Neuron (in vitro differentiated cells): ENCODE results near the gene PDE8B.

Source experiments
- H2AFZ ChIP-seq: one replicate; pipeline ENCODE4 v1.6.1; 2013; ENCODE audit warnings: low read depth, mild to moderate bottlenecking, inconsistent platforms, low read length, moderate library complexity
- H3K27me3 ChIP-seq: one replicate; pipeline ENCODE4 v1.6.1; 2013; ENCODE audit warnings: low read length; ENCODE audit not compliant: insufficient read depth
- H3K36me3 ChIP-seq: one replicate; pipeline ENCODE4 v1.6.1; 2013; ENCODE audit warnings: low read length; ENCODE audit not compliant: insufficient read depth
- H3K4me1 ChIP-seq: one replicate; pipeline ENCODE4 v1.6.1; 2013; ENCODE audit warnings: low read length; ENCODE audit not compliant: insufficient read depth
- H3K4me3 ChIP-seq: 2 replicates; pipeline ENCODE4 v1.5.1; 2013; ENCODE audit warnings: mild to moderate bottlenecking, low read length, moderate library complexity
- H3K9me3 ChIP-seq: one replicate; pipeline ENCODE4 v1.6.1; 2013; ENCODE audit warnings: low read length

The PDE8B gene

DNA sequence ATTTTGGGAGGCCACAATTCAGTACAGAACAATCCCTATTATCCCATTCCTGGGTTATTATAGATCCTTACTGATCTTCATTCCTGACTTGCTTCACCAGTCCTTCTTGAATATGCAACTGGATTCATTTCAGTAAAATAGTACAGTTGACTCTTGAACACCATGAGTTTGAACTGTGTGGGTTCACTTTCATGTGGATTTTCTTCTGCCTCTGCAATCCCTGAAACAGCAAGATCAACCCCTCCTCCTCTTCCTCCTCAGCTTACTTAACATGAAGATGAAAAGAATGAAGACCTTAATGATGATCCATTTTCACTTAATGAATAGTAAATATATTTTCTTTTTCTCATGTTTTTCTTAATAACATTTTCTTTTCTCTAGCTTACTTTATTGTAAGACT lies 8.3 kb upstream of the PDE8B start:
- Histone ChIP-seq H3K4me1 (no peaks in the 10 kb centered on the region), H3K36me3 (no peaks in the 10 kb centered on the region), H2AFZ (no peak overlapping the region), H3K27me3 (peaks cover 20% of the 10 kb centered on the region), H3K4me3 (no peak overlapping the region), H3K9me3 (no peaks in the 10 kb centered on the region)

DNA sequence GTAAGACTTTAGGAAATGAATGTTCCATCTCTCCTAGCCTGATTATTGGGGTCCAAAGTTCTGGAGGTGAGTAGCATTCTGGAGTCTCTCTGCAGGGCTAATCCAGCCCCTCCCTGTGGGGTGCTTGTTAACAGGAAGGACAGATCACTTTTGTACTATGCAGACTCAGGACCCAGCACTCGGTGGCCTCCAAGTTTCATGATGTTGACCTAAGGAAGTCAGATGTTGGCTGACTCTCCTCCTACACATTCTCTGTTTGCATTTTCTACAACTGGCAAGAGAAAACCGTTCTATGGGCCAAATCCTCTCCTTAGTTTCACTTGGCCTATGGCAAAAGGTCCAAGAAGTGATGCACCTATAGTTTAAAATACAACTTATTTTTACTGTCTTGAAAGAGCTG lies 5.5 kb upstream of the PDE8B start:
- Histone ChIP-seq H3K36me3 (no peaks in the 10 kb centered on the region), H2AFZ (no peak overlapping the region), H3K9me3 (peaks cover 4% of the 10 kb centered on the region), H3K4me3 (no peak overlapping the region), H3K4me1 (no peaks in the 10 kb centered on the region), H3K27me3 (peaks cover 46% of the 10 kb centered on the region)

DNA sequence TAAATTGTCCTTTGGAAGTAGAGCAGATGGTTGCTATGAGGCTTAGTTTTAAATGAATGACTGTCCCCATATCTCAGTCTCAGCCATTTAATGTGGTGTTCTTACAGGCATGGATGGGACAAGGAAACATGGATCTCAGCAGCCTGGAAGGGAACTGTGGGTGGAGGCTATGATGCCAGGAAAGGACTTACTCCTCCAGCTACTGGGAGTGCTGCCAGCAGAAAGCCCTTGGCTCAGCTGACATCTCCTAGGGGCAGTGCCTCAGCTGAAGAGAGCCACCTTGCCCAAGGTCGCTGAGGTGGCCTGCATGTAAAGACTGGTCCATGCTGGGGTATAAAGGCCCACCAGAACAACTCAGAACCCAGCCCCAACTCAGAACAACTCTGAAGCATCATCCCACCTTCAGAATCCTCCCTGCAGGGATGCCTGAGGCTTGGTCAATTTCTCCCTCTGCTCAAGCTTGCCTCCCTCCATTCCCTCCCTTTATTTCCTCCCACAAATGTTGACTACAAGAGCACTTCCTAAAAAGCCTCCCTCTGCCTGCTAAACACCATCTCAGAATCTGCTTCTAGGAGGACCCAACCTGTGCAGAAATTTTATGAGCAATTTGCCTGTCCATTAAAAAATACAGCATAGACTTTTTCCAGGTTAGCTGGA lies 1.8 kb upstream of the PDE8B start:
- Histone ChIP-seq H3K4me1 (no peaks in the 10 kb centered on the region), H3K27me3 (peaks cover 68% of the 10 kb centered on the region), H3K9me3 (peaks cover 4% of the 10 kb centered on the region), H3K4me3 (no peak overlapping the region), H2AFZ (no peak overlapping the region), H3K36me3 (no peaks in the 10 kb centered on the region)

DNA sequence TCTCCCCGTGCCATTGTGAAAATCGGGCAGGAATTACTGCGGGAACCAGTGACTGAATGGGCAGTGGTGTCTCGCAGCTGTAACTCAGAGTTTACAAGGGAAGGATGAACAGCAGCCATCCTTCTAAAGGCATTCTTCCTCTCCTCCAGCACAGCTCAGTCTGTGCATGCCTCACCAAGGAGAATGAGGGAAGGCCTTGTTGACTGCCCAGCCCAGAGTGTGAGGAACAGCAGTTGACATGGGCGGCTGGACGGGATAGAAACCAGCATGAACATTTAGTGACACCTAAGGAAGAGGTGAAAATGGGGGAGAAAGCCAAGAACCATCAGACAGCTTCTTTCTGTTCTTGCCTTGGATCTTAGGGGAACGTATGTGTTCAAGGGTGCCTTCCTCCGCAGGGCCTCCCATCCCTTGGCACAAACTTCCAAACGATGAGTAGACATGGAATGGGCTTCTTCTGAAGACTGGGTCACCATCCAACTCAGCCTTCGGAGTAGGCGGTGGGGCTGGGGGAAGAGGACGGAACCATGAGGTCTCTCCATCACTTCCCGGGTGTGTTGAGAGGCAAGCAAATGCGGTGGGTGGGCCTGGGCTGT lies 887 bp upstream of the PDE8B start:
- no peaks in the 10 kb centered on the region for H3K36me3 ChIP-seq
- no peaks in the 10 kb centered on the region for H3K4me1 ChIP-seq
- H3K27me3 ChIP-seq, result peaks cover 74% of the 10 kb centered on the region
- H2AFZ ChIP-seq, result no peak overlapping the region
- peaks cover 4% of the 10 kb centered on the region for H3K9me3 ChIP-seq
- no peak overlapping the region for H3K4me3 ChIP-seq

DNA sequence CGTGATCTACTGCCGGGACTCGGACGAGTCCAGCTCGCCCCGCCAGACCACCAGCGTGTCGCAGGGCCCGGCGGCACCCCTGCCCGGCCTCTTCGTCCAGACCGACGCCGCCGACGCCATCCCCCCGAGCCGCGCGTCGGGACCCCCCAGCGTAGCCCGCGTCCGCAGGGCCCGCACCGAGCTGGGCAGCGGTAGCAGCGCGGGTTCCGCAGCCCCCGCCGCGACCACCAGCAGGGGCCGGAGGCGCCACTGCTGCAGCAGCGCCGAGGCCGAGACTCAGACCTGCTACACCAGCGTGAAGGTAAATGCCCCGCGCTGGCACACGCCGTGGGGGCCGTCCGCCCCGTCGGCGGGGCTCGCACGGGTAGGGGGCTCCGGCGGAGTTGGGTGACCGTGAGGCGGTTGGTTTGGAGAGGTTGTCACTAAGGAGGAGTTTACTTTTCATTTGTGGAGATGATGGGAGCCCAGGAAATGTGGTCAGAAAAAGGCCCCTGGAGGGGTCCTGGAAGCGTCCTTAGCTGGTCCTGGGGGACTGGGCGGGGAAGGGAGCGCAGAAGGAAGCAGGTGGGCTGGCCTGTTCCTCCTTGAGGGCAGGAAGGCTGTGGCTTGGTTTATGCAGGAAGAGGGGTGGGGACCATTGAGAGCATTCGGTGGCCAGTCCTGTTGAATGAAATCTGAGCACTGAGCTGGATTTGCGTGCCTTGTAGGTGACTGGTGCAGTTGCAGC lies 647 bp downstream of the PDE8B start:
- Histone ChIP-seq H3K9me3 (peaks cover 4% of the 10 kb centered on the region), H3K36me3 (no peaks in the 10 kb centered on the region), H3K27me3 (peaks cover 73% of the 10 kb centered on the region), H3K4me1 (no peaks in the 10 kb centered on the region), H2AFZ (peak overlapping the region; percentile 89), H3K4me3 (peak overlapping the region; percentile 31)

DNA sequence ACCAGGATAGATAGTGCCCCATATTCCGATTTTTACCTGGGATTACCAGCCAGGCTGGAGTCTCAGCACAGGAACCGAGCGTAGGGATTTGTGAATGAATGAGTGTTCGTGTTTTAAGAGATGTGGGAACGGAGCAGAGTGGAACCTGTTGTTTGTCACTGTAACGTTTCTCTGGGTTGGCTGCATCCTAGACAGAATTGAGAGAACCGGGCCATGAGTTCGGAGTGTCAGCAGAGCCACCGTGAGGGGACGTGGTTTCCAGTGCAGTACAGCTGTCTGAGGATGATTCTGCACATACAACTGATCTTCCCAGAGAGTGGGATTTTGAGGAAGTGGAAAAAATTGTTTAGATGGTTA lies 1.2 kb downstream of the PDE8B start:
- Histone ChIP-seq H3K4me3 (no peak overlapping the region), H3K4me1 (no peaks in the 10 kb centered on the region), H3K27me3 (peaks cover 72% of the 10 kb centered on the region), H2AFZ (peak overlapping the region; percentile 89), H3K36me3 (no peaks in the 10 kb centered on the region), H3K9me3 (peaks cover 4% of the 10 kb centered on the region)

DNA sequence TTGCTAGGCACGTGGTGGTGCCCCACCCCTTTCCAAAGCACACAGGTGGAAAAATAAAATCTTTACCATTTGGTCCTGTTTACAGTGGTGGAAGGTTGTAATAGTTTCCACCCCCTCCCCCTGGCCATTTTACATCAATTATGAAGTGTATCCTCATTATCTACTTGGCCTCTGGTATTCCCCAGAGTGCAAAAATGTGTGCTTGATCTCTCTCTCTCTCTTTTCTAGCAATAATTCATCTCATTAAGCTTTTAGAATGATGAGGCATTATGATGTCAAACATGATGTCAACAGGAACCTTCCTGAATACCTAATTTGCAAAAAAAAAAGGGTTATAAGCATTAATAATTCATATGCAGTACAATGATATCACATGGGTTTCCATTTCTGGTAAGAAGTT lies 3.1 kb downstream of the PDE8B start:
- no peaks in the 10 kb centered on the region for H3K36me3 ChIP-seq
- no peak overlapping the region for H2AFZ ChIP-seq
- peaks cover 4% of the 10 kb centered on the region for H3K9me3 ChIP-seq
- H3K27me3 ChIP-seq, result peaks cover 58% of the 10 kb centered on the region
- no peak overlapping the region for H3K4me3 ChIP-seq
- H3K4me1 ChIP-seq, result no peaks in the 10 kb centered on the region

DNA sequence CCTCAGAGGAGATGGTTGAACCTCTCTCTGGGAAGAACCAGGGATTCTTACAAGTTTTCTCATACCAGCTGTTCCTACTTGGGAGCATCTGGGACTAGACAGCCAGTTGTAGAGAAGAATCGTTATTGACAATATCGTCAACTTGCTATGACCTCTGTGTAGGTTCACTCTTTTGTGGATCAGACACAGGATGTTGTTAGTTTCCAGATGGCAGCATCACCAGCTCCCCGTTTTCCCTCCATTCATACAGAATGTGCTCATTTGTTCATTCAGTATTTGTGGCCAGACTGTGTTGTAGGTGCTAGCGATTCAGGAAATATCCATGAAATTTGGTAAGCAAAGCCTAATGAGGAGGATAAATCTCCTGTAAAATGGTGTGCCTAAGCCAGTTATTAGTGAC lies 3.7 kb downstream of the PDE8B start:
- H3K4me3 ChIP-seq, result no peak overlapping the region
- no peak overlapping the region for H2AFZ ChIP-seq
- H3K27me3 ChIP-seq, result peaks cover 53% of the 10 kb centered on the region
- H3K36me3 ChIP-seq, result no peaks in the 10 kb centered on the region
- H3K9me3 ChIP-seq, result peaks cover 4% of the 10 kb centered on the region
- no peaks in the 10 kb centered on the region for H3K4me1 ChIP-seq

DNA sequence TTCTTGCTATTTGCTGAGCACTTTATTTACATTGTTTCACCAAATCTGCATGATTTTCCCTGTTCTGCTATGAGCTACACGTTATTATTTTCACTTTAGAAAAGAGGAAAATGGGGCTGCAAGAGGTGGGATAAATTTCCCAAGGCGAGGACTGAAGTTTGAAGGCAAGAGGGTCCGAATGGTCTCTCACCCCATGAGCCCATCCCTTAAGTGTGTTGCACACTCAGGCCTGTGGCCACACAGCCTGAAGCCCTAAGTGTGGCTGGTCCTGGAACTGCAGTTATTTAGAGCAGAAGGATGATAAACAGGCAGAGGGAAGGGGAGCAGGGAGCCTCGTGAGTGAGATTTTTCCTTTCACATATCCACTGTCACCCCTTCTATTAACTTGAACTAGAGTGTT lies 7.8 kb downstream of the PDE8B start:
- Histone ChIP-seq H3K4me3 (no peak overlapping the region), H3K36me3 (no peaks in the 10 kb centered on the region), H3K4me1 (no peaks in the 10 kb centered on the region), H3K9me3 (no peaks in the 10 kb centered on the region), H2AFZ (no peak overlapping the region), H3K27me3 (peaks cover 18% of the 10 kb centered on the region)

DNA sequence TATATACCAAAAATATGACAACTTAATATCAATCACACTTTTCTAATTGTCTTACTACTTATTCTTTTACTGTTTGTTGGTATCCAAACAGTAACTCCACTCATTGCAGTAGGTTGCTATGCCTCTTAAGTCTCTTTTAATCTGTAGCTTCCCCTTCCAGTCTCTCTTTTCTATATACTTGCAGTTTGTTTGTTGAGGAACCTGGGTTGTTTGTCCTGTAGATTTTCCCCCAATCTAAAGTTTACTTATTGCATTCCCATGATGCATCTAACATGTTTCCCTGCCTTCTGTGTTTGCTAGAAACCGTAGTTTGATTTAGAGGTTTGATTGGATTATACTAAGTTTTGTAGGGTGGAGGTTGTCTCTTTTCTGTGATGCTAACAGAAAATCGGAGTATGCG lies 10.6 kb downstream of the PDE8B start:
- Histone ChIP-seq H3K27me3 (peaks cover 19% of the 10 kb centered on the region), H3K4me3 (no peak overlapping the region), H3K9me3 (no peaks in the 10 kb centered on the region), H3K36me3 (no peaks in the 10 kb centered on the region), H2AFZ (no peak overlapping the region), H3K4me1 (no peaks in the 10 kb centered on the region)

DNA sequence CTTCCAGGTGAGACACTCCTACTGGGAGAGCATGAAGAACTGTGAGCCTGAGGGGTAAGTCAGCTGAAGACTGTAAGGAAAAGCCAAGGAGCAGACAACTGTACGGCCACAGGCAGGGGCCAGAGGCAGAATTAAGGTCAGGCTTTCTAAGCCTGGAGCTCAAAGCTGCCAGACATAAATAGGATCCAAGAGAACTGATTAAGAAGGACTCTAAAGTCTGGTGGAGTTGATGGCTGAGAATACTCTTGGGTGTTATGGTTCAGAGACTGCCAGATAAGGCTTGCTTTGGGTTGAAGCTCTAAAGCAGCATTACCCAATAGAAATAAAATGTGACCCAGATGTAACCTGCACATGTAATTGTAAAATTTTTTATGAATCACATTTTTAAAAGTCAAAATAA lies 12.2 kb downstream of the PDE8B start:
- Histone ChIP-seq H3K36me3 (no peaks in the 10 kb centered on the region), H2AFZ (no peak overlapping the region), H3K4me1 (no peaks in the 10 kb centered on the region), H3K27me3 (peaks cover 13% of the 10 kb centered on the region), H3K9me3 (no peaks in the 10 kb centered on the region), H3K4me3 (no peak overlapping the region)

DNA sequence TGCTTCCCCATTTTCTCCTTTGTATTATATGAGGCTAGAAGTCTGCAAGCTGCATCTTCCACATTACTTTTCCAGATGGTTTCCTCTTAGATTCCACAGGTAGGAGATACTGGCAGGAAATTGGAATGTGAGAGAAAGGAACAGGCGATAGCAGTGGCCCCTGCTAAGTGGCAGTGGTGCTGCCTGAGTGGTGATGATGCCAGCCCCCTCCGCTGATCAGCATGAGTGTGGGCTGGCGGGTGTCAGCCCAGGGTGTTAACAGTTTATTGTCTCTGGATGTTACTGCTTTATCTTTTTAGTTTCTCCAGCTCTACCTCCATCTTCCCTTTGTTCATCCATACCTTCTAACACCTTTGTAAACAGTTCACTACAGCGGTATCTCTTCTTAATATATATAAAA lies 13.2 kb downstream of the PDE8B start:
- Histone ChIP-seq H3K27me3 (peaks cover 13% of the 10 kb centered on the region), H3K4me1 (no peaks in the 10 kb centered on the region), H3K36me3 (no peaks in the 10 kb centered on the region), H3K4me3 (no peak overlapping the region), H3K9me3 (no peaks in the 10 kb centered on the region), H2AFZ (no peak overlapping the region)

DNA sequence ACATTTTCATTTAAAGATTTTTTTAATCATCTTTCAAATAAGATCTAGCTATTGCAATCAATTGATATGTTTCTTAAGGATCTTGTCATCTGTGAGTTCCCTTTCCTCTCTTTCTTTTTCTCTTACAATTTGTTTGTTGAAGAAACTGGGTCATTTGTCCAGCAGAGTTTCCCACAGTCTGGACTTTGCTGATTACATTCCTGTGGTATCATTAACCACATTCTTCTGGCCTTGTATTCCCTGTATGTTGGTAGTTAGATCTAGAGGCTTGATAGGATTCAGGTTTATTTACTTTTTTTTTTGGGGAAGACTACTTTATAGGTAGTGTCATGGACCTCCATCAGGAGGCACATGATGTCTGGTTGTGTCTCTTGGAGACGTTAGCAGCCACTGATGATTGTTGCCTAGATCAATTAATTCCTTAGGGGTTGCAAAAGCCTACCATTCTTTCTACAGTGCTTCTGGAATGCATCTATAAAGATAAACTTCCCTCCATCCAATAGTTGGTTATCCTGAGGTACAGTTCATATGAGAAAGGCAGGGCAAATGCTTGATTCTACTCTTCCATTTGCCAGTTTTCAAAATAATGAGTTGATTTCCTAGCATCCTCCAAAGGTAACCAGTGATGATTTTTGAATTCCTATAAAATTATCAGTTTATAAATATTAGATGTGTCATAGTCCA lies 14.3 kb downstream of the PDE8B start:
- H3K9me3 ChIP-seq, result no peaks in the 10 kb centered on the region
- no peaks in the 10 kb centered on the region for H3K4me1 ChIP-seq
- no peak overlapping the region for H2AFZ ChIP-seq
- H3K27me3 ChIP-seq, result peaks cover 15% of the 10 kb centered on the region
- no peaks in the 10 kb centered on the region for H3K36me3 ChIP-seq
- H3K4me3 ChIP-seq, result no peak overlapping the region
